Measurements from ENCODE around the gene ALG6.
A peak's percentile ranks its signal among the peaks of the same experiment; 100 is the strongest.

The ALG6 gene

DNA sequence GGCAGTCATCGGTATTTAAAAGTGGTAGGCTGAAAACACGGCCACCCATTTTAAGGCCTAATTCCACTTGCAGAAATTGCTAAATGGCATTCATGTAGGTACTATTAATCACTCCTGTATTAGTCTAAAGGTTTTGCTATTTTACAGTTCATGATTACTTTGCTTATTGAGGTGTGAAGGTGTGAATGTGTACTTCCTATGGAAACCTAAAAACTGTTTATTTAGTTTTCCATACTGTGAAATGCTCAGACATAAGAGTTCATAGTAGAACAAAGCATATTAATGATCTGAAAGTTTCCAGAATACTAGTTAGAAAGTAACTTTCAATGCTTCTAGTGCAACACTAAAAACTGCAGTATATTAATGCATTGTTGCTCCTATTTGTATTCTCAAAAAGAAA, 85.8 kb downstream of the ALG6 start:
- in situ Hi-C loops (cut with HindIII; ENCODE audit: low sequenced_read_pairs), result no loop called here
- TF ChIP-seq, protein P1, sequence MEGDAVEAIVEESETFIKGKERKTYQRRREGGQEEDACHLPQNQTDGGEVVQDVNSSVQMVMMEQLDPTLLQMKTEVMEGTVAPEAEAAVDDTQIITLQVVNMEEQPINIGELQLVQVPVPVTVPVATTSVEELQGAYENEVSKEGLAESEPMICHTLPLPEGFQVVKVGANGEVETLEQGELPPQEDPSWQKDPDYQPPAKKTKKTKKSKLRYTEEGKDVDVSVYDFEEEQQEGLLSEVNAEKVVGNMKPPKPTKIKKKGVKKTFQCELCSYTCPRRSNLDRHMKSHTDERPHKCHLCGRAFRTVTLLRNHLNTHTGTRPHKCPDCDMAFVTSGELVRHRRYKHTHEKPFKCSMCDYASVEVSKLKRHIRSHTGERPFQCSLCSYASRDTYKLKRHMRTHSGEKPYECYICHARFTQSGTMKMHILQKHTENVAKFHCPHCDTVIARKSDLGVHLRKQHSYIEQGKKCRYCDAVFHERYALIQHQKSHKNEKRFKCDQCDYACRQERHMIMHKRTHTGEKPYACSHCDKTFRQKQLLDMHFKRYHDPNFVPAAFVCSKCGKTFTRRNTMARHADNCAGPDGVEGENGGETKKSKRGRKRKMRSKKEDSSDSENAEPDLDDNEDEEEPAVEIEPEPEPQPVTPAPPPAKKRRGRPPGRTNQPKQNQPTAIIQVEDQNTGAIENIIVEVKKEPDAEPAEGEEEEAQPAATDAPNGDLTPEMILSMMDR (IDR thresholded peaks at IDR 0.05; ENCODE audit: low read depth, low read length, missing control alignments), result no peak
- DNase-seq (ENCODE audit: low read depth), result no peak
- no peak overlapping the region for H3K4me3 ChIP-seq (ENCODE audit: low read depth, low read length)

DNA sequence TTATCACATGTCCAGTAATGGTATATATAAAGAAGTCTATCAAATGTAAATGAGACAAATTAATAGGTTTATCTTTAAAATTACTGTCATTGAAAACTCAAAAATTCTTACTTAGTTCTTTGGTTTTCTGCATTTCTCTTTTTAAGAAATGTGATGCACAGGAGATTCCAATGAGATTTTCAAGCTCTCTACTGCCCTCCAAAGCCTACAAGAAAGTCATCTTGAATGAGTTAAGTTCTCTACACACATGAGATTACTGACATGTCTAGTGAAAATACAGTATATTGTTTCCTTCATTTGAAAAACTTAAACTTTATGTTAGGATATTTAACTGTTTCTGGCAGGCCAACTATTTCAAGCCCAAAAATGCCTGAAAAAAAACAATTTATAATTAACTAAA, 86.8 kb downstream of the ALG6 start:
- no peak overlapping the region for H3K4me3 ChIP-seq (ENCODE audit: low read depth, low read length)
- DNase-seq (ENCODE audit: low read depth), result peak; percentile 12
- in situ Hi-C loops (cut with HindIII; ENCODE audit: low sequenced_read_pairs), result no loop called here
- TF ChIP-seq, protein P1 (IDR thresholded peaks at IDR 0.05; ENCODE audit: low read depth, low read length, missing control alignments), result peak; percentile 35

DNA sequence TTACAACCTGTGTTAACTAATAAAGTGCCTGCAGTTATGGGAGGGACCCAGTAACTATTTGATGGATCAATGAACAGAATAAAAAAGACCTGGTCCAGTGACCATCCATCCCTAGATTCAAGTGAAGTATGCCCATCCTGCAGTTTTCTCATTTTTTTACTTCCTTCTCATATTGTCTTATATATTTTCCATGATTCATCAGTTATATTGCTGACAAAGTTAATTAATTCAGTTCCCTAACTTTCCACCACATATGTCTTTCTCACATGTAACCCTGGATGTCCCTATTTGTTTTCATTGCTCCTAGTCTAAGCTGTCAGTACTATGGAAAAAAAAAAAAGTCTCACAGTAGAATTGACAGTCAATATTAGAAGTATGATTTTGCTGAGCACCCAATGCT, 91.3 kb downstream of the ALG6 start:
- no peak for DNase-seq (ENCODE audit: low read depth)
- no peak overlapping the region for H3K4me3 ChIP-seq (ENCODE audit: low read depth, low read length)
- in situ Hi-C loops (cut with HindIII; ENCODE audit: low sequenced_read_pairs), result no loop called here
- TF ChIP-seq, protein P1 (IDR thresholded peaks at IDR 0.05; ENCODE audit: low read depth, low read length, missing control alignments), result no peak

DNA sequence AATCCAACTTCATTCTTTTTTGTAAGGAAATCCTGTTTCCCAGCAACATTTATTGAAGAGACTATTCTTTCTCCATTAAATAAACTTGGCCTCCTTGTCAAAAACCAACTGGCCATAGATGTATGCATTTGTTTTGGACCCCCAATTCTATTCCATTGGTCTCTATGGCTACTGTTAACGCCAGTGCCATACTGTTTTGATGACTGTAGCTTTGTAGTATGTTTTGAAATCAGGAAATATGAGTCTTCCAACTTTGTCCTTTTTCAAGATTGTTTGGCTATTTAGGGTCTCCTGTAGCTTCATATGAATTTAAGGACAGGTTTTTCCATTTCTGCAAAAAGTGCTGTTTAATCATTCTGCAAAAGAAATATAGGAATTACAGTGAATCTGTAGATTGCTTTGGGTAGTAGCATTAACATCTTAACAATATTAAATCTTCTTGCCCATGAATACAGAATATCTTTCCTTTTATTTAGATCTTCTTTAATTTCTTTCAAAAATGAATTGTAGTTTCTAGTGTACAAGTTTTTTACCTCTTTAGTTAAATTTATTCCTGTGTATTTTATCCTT, 94.3 kb downstream of the ALG6 start:
- TF ChIP-seq, protein P1 (IDR thresholded peaks at IDR 0.05; ENCODE audit: low read depth, low read length, missing control alignments), result no peak

DNA sequence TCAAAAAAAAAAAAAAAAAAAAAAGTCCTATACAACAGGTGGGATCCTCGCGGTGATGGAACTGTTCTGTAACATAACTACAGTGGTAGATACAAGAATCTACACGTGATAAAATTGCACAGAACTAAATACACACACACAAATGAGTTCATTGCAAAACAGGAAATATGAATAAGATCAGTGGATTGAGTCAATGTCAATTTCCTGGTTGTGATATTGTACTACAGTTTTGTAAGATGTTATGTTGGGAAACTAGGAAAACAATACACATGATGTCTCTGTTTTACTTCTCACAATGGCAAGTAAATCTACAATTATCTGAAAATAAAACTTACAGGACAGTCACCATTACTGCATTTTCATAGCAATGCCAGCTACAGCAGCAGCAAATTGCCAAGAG, 95.8 kb downstream of the ALG6 start:
- DNase-seq (ENCODE audit: low read depth), result no peak
- H3K4me3 ChIP-seq (ENCODE audit: low read depth, low read length), result no peak overlapping the region
- TF ChIP-seq, protein P1 (IDR thresholded peaks at IDR 0.05; ENCODE audit: low read depth, low read length, missing control alignments), result no peak
- in situ Hi-C loops (cut with HindIII; ENCODE audit: low sequenced_read_pairs), result no loop called here

More for the DNA sequence above, 94.3 kb downstream of the ALG6 start:
- no peak overlapping the region for H3K4me3 ChIP-seq (ENCODE audit: low read depth, low read length)
- DNase-seq (ENCODE audit: low read depth), result no peak
- in situ Hi-C loops (cut with HindIII; ENCODE audit: low sequenced_read_pairs), result no loop called here

DNA sequence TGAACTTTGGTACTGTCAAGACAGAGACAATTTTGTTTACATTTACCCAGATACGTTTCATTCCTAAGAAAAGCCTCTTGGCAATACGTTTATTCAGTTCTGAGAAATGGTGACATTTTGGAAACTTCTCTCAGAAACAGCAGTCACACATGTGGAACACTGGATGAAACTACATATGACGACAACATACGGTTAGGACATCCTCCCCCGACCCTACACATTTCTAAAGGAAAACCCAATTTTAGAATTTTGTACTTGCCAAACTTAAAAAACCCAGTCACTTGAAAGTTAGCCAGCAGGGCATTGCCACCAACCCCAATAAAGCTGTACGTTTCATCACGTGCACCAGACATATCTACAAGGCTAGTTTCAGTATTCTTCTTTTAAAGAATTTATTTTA, 98.8 kb downstream of the ALG6 start:
- in situ Hi-C loops (cut with HindIII; ENCODE audit: low sequenced_read_pairs), result no loop called here
- DNase-seq (ENCODE audit: low read depth), result no peak
- H3K4me3 ChIP-seq (ENCODE audit: low read depth, low read length), result no peak overlapping the region
- TF ChIP-seq, protein P1 (IDR thresholded peaks at IDR 0.05; ENCODE audit: low read depth, low read length, missing control alignments), result no peak

Data from astrocyte of the cerebellum (primary cell).